Thyroid gland (tissue), 4 donors: ENCODE results near the gene TEX13B. TPM values are rescaled to one million over a fixed set of nuclear protein-coding genes. Genes with fewer than 3 reads are reported as not detected.
A peak's percentile ranks its signal among the peaks of the same experiment; 100 is the strongest.

Source experiments
- DNase-seq, 2 donors: peaks; one replicate each; pipeline ENCODE4 v3.0.0-alpha.2; 2019
- H3K27ac ChIP-seq, 3 donors: fragments of 200-600 bp; sonication (generic); 1 replicate in 2 of 3; 2 replicates in 1 of 3; pipeline ENCODE4 v1.5.1; 2016 to 2019; ENCODE audit warnings: mild to moderate bottlenecking in 1 of 3, moderate library complexity in 1 of 3
- H3K27me3 ChIP-seq: fragments of 200-600 bp; sonication (generic); one replicate; pipeline ENCODE4 v1.5.1; 2019
- H3K36me3 ChIP-seq, 2 donors: fragments of 200-600 bp; sonication (generic); one replicate each; pipeline ENCODE4 v1.5.1; 2016 to 2019
- H3K4me1 ChIP-seq, 2 donors: fragments of 200-600 bp; sonication (generic); one replicate each; pipeline ENCODE4 v1.5.1; 2017 to 2019
- H3K4me3 ChIP-seq, 3 donors: fragments of 200-600 bp; sonication (generic); replicated peaks in 1 of 3; 1 replicate in 2 of 3; 2 replicates in 1 of 3; pipeline ENCODE4 v1.5.1; 2016; ENCODE audit warnings: mild to moderate bottlenecking in 1 of 3
- H3K9me3 ChIP-seq: fragments of 200-600 bp; sonication (generic); one replicate; pipeline ENCODE4 v1.5.1; 2017
- POLR2A ChIP-seq, 2 donors: fragments of 450-650 bp; IDR thresholded peaks; one replicate each; pipeline ENCODE4 v1.6.1; 2017; ENCODE audit warnings: antibody characterized with exemption in 2 of 2, mild to moderate bottlenecking in 2 of 2, moderate library complexity in 1 of 2
- WGBS, 2 donors: methylation state at CpG; one replicate each; pipeline ENCODE4 v1.1.5; 2017; 5-methylcytosine and 5-hydroxymethylcytosine counted together
- intact Hi-C: fragments of 100-400 bp; cut with DNase I; formaldehyde crosslinking; loops from one replicate; pipeline ENCODE4 v1.15.1; 2023
- total RNA-seq, 4 donors: library from RNA; depleted of rRNA; stranded (reverse); fragments of >200 nt; gene quantifications; one replicate each; pipeline ENCODE4 v1.2.3, GENCODE V29; 2016
- TF ChIP-seq, protein P1 (sequence below), 6 experiments: fragments of 200-600 bp in 3 of 6; fragments of 450-650 bp in 3 of 6; sonication (generic) in 3 of 6; IDR thresholded peaks; one replicate each; pipeline ENCODE4 v1.5.1; 2016 to 2019; ENCODE audit warnings: antibody characterized with exemption in 6 of 6, mild to moderate bottlenecking in 2 of 6, inconsistent platforms in 1 of 6, moderate library complexity in 1 of 6

TEX13B gene
- total RNA-seq, 4 donors from 2014 or later: not detected

DNA sequence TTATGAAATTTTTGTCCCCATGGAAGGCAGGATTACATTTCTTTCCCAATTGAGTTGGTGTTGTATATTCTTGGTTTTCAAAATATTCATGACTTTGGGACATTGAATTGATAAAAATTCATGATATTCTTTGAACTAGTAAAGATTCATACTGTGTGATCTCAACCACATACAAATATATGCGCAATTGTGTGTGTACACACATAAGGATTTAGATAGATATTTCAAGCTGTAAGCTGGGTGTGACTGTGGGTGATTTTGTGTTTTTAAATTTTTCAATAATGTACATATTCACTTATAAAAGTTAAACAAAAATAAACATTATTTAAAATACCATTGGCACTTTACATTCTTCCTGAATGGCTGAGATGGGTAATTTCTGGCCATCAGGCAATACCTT, 43.2 kb upstream of the TEX13B start:
- no peak for DNase-seq
- TF ChIP-seq, protein P1, sequence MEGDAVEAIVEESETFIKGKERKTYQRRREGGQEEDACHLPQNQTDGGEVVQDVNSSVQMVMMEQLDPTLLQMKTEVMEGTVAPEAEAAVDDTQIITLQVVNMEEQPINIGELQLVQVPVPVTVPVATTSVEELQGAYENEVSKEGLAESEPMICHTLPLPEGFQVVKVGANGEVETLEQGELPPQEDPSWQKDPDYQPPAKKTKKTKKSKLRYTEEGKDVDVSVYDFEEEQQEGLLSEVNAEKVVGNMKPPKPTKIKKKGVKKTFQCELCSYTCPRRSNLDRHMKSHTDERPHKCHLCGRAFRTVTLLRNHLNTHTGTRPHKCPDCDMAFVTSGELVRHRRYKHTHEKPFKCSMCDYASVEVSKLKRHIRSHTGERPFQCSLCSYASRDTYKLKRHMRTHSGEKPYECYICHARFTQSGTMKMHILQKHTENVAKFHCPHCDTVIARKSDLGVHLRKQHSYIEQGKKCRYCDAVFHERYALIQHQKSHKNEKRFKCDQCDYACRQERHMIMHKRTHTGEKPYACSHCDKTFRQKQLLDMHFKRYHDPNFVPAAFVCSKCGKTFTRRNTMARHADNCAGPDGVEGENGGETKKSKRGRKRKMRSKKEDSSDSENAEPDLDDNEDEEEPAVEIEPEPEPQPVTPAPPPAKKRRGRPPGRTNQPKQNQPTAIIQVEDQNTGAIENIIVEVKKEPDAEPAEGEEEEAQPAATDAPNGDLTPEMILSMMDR (IDR thresholded peaks at IDR 0.05): no peak
- TF ChIP-seq POLR2A (IDR thresholded peaks at IDR 0.05): no peak
- 92 to 100% methylated on average over 1 of the region's 1 CpG for WGBS, 2 donors
- Histone ChIP-seq H3K4me1 (no peaks in the 10 kb centered on the region), H3K4me3 (no peak overlapping the region), H3K27me3 (no peaks in the 10 kb centered on the region), H3K27ac (no peak overlapping the region), H3K9me3 (no peaks in the 10 kb centered on the region), H3K36me3 (no peaks in the 10 kb centered on the region)
- intact Hi-C loops: no loop called here

DNA sequence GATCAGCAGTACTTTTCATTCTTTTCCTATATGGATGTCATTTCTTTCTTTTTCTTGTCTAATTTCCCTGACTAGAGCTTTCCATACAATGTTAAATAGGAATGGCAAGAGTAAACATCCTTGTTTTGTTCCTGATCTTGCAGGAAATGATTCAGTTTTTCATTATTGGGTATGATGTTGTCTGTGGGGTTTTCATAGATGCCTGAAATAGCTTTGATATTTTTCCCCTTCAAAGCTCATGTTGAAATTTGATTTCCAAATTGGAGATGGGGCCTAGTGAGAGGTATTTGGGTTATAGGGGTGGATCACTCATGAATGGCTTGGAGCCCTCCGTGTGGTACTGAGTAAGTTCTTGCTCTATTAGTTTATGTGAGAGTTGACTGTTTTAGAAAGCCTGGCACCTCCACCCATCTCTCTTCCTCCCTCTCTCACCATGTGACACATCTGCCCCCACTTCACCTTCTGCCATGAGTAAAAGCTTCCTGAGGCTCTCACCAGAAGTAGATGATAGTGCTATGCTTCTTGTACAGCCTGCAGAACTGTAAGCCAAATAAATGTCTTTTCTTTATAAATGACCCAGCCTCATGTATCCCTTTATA, 40.4 kb upstream of the TEX13B start:
- Histone ChIP-seq H3K27me3 (no peaks in the 10 kb centered on the region), H3K36me3 (no peaks in the 10 kb centered on the region), H3K9me3 (no peaks in the 10 kb centered on the region), H3K4me3 (no peak overlapping the region), H3K27ac (no peak overlapping the region), H3K4me1 (no peaks in the 10 kb centered on the region)
- intact Hi-C loops: no loop called here
- DNase-seq: no peak
- TF ChIP-seq, protein P1 (IDR thresholded peaks at IDR 0.05): no peak
- 67 to 100% methylated on average over 1 of the region's 1 CpG for WGBS, 2 donors

DNA sequence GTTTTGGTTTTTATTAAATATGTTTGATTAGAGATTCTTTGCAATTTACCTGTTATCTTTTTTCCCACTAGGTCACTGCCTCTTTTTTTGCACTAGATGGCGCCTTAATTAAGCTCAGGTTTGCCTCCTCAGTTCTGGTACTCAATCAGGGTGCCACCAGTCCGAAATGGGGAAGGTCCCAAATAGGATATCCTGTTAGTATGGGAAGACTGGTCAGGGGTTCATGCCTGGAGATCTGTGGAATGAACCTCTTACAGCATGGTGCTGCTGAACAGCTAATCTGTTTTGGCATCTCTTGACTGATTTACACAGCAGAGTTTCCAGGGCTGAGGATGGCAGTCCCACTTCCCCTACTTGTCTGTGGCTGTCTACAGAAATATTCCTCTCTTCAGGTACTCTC, 38.5 kb upstream of the TEX13B start:
- Histone ChIP-seq H3K9me3 (no peaks in the 10 kb centered on the region), H3K4me1 (no peaks in the 10 kb centered on the region), H3K4me3 (no peak overlapping the region), H3K36me3 (no peaks in the 10 kb centered on the region), H3K27me3 (no peaks in the 10 kb centered on the region), H3K27ac (no peak overlapping the region)
- no peak for DNase-seq
- intact Hi-C loops: no loop called here
- WGBS, 2 donors: 17 to 40% methylated on average over 2 of the region's 2 CpGs
- TF ChIP-seq, protein P1 (IDR thresholded peaks at IDR 0.05): peak in 4 of 6 experiments; percentile 12 to 43 (median 35)
- TF ChIP-seq POLR2A (IDR thresholded peaks at IDR 0.05): no peak

DNA sequence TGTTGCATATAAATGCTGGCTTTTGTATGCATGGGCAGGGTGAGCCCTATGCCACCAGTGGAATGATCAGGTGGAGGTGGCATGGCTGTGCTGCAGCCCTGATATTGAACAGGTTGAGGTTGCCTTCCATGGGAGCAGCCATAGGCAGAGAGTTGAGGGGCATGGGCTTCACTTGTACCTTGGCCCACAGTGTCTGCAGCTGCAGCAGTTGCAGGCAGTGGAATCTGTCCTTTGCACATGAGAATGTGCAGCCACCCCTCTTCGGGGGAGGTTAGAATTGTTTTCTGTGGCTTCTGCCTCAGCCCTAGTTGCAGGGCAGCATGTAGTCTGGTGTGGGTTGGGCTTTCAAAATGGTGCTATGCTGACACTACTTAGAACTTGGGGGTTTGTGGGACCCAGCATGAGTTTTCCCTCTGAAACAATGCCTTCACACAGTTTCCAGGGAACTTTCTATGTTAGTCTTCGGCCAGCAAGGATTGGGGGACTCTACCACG, 37.3 kb upstream of the TEX13B start:
- 88 to 90% methylated on average over 1 to 2 of the region's 3 CpGs for WGBS, 2 donors
- Histone ChIP-seq H3K36me3 (no peaks in the 10 kb centered on the region), H3K27ac (no peak overlapping the region), H3K27me3 (no peaks in the 10 kb centered on the region), H3K9me3 (no peaks in the 10 kb centered on the region), H3K4me3 (no peak overlapping the region), H3K4me1 (no peaks in the 10 kb centered on the region)
- TF ChIP-seq, protein P1 (IDR thresholded peaks at IDR 0.05): no peak
- no peak for TF ChIP-seq POLR2A (IDR thresholded peaks at IDR 0.05)
- no peak for DNase-seq
- intact Hi-C loops: no loop called here

DNA sequence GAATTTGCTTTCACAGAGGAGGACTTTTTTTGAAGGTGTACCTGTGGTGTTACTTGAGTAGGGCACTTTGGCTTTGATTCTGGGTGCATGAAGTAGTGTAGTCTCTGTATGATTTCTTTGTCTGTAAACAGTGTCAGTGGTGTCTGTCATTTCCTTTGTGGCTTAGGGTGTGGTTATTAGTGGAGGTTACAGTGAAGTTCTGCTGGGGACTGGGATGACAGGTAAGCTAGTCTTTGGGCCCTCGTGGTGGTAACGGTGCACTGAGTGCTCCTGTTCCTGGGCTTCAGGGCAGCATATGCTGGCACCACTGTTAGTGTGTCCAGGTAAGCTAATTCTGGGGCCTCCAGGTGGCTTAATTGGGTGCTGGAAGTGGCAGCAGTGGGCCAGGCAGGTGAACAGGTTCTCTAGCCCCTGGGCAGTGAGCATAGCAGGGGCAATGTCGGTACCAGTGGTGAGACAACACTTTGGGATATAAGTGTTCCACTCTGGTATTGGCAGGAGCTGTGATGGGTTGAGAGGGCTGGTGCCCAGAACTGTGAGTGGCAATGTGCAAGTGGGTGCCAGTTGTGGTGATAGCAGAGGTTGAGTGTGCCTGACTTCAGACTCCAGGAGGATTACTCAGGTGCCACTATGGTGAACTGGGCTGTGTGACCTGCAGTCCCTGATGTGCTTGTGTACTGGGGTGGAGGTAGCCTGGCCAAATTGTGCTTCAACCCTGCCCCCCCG, 36.6 kb upstream of the TEX13B start:
- Histone ChIP-seq H3K4me1 (no peaks in the 10 kb centered on the region), H3K36me3 (no peaks in the 10 kb centered on the region), H3K9me3 (no peaks in the 10 kb centered on the region), H3K27me3 (no peaks in the 10 kb centered on the region), H3K4me3 (no peak overlapping the region), H3K27ac (no peak overlapping the region)
- intact Hi-C loops: no loop called here
- TF ChIP-seq POLR2A (IDR thresholded peaks at IDR 0.05): no peak
- TF ChIP-seq, protein P1 (IDR thresholded peaks at IDR 0.05): no peak
- 69 to 75% methylated on average over 2 of the region's 4 CpGs for WGBS, 2 donors
- DNase-seq: no peak
